Measurements from ENCODE around the gene PAPOLA. TPM values are rescaled to one million over a fixed set of nuclear protein-coding genes. Genes with fewer than 3 reads are reported as not detected.

Gene PAPOLA
- total and polyA plus RNA-seq, 9 of the 15 experiments (the other 6 are each of a cell fraction or from before 2014, with no cell fraction given) = 51.1 to 199 (median 95.8) TPM

DNA sequence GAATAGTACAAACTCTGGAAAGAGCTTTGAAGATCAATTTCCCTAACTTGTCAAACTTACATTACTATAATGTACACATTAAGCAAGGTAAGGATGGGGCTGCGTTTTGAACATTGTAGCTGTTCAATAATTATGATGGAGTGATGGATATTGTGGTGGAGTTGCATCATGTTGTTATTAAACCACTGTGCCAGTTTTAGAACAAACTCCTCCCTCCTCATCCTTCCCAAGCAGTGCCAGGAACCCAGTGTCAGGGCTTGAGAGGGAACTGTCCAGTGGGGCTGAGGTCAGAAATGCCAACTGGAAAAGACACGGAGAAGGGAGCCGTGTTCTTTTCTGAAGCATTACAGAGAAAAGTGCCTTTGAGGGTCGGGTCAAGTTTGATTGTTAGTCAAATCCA, 31.9 kb upstream of the PAPOLA start:
- FAIRE-seq = no peak
- Histone ChIP-seq H3K27ac (ENCODE audit: extremely low read depth, low read depth, low read length) (no peak overlapping the region), H3K4me1 (replicated peaks in 1 of 2; ENCODE audit: control insufficient read depth in 2 of 2, insufficient read depth in 2 of 2, low read length in 2 of 2) (no peaks in the 10 kb centered on the region), H3K4me3 (no peak overlapping the region), H3K4me2 (ENCODE audit: insufficient read depth, low read length) (no peak overlapping the region), H3K36me3 (ENCODE audit: control insufficient read depth, insufficient read depth, low read length) (no peaks in the 10 kb centered on the region), H2AFZ (ENCODE audit: low read depth, low read length) (no peak overlapping the region), H3K9me3 (replicated peaks; ENCODE audit: control insufficient read depth, insufficient read depth, low read depth, low read length) (no peaks in the 10 kb centered on the region), H3K79me2 (ENCODE audit: control insufficient read depth, insufficient read depth, low read length) (no peaks in the 10 kb centered on the region), H3K9ac (ENCODE audit: insufficient read depth in 1 of 2, low read depth in 2 of 2, low read length in 2 of 2) (no peak overlapping the region), H4K20me1 (replicated peaks; ENCODE audit: control insufficient read depth, insufficient read depth, low read length) (no peaks in the 10 kb centered on the region), H3K27me3 (ENCODE audit: control insufficient read depth in 2 of 2, insufficient read depth in 2 of 2, low read length in 2 of 2) (peaks cover 5 to 8% of the 10 kb centered on the region in 2 experiments), H3K9me1 (ENCODE audit: control insufficient read depth, insufficient read depth, low read length) (no peaks in the 10 kb centered on the region)
- no peak for DNase-seq (ENCODE audit: extremely low read depth in 1 of 4, low spot score in 3 of 4)
- no TSS peak for BruUV-seq (replicated peaks)
- ATAC-seq = no peak
- 7% methylated on average over 3 of the region's 4 CpGs for WGBS (ENCODE audit: insufficient coverage, low coverage, missing lambda C conversion rate)
- ChIA-PET CTCF (ENCODE audit: low intra/inter-chr PET ratio) (no interaction called here), POLR2A (no interaction called here)
- in situ Hi-C loops (cut with MboI) = no loop called here
- intact Hi-C loops (cut with micrococcal nuclease) = no loop called here
- TF ChIP-seq ZNF23 (CRISPR knock-in tag; IDR thresholded peaks at IDR 0.05) (no peak), ESRRB (CRISPR knock-in tag; IDR thresholded peaks at IDR 0.05; ENCODE audit: borderline replicate concordance) (no peak), NONO (IDR thresholded peaks at IDR 0.05; ENCODE audit: low read depth in 2 of 2, low read length in 1 of 2) (no peak), CEBPG (CRISPR knock-in tag; IDR thresholded peaks at IDR 0.05) (0 out of 2 replicates have a peak, but pooled peaks have one; percentile 12), CEBPG (tag; conservative IDR thresholded peaks at IDR 0.05 in 1 of 2, IDR thresholded peaks at IDR 0.05 in 1 of 2) (peak in 1 of 2 experiments; percentile 38; a peak in 1 of 4 replicates), BMI1 (IDR thresholded peaks at IDR 0.05; ENCODE audit: low read length) (no peak)
- TF ChIP-seq, protein P1, sequence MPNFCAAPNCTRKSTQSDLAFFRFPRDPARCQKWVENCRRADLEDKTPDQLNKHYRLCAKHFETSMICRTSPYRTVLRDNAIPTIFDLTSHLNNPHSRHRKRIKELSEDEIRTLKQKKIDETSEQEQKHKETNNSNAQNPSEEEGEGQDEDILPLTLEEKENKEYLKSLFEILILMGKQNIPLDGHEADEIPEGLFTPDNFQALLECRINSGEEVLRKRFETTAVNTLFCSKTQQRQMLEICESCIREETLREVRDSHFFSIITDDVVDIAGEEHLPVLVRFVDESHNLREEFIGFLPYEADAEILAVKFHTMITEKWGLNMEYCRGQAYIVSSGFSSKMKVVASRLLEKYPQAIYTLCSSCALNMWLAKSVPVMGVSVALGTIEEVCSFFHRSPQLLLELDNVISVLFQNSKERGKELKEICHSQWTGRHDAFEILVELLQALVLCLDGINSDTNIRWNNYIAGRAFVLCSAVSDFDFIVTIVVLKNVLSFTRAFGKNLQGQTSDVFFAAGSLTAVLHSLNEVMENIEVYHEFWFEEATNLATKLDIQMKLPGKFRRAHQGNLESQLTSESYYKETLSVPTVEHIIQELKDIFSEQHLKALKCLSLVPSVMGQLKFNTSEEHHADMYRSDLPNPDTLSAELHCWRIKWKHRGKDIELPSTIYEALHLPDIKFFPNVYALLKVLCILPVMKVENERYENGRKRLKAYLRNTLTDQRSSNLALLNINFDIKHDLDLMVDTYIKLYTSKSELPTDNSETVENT (CRISPR knock-in tag; IDR thresholded peaks at IDR 0.05) = no peak

All from K562 (cell line).